NCI-H524 (cell line): ENCODE measurements around the gene SHD.
"Not testable (repeated sequence)": the region's sequence is repeated elsewhere in the genome, so short reads cannot be mapped to it uniquely, and the experiment has no call there.

Source experiments
- DNase-seq, 2 experiments: peaks; one replicate each; lab custom pipeline; 2025; lab: John Stamatoyannopoulos, UW

SHD gene, protein sequence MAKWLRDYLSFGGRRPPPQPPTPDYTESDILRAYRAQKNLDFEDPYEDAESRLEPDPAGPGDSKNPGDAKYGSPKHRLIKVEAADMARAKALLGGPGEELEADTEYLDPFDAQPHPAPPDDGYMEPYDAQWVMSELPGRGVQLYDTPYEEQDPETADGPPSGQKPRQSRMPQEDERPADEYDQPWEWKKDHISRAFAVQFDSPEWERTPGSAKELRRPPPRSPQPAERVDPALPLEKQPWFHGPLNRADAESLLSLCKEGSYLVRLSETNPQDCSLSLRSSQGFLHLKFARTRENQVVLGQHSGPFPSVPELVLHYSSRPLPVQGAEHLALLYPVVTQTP

DNA sequence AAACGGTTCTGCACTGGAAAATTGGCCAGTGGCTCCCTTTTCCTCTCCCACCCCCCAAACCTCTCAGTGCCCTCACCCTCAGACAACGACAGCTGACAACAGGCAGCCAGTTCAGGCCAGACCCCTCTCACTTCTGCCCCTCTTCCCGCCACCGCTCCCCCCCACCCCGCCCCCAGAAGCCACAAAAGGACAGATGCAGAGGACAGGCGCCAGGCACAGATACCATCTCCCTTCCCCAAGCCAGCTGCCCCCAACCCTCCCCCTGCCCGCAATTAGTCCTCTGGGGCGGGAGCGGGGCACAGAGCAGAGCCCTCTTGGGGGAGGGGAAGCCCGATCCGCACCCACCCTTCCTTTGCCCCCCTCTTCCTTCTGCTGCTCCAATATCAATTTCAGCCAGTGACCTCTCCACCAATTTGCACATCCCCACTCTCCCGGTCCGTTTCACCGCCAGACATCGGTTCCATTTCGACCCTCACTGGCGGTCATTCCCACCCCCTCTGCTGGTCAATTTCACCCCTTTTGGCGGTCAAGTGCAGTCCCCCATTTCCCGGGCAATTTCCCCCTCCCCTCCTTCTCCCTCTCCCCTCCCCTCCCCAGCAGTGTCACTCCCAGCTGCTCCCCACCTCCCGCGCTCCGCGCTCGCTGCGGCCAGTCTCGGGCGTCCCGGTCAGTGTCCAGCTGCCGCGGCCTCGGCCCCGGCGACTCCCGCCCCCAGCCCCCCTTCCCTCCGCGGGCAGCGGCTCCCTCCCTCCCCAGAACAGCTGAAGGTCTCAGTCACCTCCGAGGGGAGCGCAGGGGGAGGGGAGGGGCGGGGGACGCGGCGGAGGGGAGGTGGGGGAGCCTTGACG is at the start of gene SHD:
Gene SHD (plus strand): TSS at position 848 of the 848 bp plus-strand sequence. CDS start 798 bp downstream, outside the sequence.
- peak; percentile 45 to 70 for DNase-seq

DNA sequence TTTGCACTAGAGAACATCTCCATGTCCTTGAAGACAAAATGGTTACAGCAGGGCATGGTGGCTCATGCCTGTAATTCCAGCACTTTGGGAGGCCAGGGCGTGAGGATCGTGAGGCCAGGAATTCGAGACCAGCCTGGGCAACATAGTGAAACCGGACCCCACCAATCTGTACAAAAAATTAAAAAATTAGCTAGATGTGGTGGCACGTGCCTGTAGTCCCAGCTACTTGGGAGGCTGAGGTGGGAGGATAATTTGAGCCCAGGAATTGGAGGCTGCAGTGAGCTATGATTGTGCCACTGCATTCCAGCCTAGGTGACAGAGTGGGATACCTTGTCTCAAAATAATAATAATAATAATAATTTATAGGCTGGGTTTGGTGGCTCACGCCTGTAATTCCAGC is 48.8 kb upstream of the SHD start:
- not testable (repeated sequence) for DNase-seq

DNA sequence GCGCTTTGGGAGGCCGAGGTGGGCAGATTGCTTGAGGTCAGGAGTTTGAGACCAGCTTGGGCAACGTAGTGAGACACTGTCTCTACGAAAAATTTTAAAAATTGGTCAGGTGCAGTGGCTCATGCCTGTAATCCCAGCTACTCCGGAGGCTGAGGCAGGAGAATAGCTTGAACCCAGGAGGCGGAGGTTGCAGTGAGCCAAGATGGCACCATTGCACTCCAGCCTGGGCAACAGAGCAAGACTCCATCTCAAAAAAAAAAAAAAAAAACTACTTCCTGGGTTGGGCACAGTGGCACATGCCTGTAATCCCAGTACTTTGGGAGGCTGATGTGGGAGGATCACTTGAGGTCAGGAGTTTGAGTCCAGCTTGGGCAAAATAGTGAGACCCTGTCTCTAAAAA is 47.5 kb upstream of the SHD start:
- not testable (repeated sequence) for DNase-seq

DNA sequence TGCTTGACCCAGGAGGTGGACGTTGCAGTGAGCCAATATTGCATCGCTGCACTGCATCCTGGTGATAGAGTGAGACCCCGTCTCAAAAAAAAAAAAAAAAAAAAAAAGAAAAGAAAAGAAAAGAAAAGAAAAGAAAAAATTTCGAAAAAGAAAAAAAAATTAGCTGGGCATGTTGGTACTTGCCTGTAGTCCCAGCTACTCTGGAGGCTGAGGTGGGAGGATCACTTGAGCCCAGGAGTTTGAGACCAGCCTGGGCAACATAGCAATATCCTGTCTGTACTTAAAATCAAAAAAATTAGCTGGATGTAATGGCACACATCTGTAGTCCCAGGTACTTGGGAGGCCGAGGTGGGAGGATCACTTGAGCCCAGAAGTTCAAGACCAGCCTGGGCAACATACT is 46.9 kb upstream of the SHD start:
- not testable (repeated sequence) for DNase-seq

DNA sequence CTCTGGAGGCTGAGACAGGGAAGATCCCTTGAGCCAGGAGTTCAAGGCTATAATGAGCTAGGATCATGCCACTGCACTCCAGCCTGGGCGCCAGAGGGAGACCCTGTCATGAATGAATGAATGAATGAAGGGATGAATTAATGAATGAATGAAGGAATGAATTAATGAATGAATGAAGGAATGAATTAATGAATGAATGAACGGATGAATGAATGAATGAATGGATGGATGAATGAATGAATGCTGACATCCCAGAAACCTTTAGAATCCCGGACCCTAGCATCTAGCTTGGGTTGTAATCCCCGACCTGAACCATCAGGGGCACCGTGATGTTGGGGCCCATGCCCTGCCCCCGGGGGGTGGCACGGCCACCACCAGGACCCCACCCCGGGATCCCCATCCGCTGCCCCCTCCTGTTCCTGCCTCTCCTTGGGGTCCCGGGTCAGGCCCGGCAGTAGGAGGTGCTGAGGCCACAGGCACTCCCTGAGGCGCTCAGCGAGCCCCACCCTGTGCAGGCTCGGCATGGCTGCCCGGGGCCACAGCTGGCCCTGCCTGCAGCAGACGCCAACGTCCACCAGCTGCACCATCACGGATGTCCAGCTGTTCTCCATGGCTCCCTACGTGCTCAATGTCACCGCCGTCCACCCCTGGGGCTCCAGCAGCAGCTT is 46.3 kb upstream of the SHD start:
- DNase-seq: peak in 1 of 2 experiments; percentile 75

DNA sequence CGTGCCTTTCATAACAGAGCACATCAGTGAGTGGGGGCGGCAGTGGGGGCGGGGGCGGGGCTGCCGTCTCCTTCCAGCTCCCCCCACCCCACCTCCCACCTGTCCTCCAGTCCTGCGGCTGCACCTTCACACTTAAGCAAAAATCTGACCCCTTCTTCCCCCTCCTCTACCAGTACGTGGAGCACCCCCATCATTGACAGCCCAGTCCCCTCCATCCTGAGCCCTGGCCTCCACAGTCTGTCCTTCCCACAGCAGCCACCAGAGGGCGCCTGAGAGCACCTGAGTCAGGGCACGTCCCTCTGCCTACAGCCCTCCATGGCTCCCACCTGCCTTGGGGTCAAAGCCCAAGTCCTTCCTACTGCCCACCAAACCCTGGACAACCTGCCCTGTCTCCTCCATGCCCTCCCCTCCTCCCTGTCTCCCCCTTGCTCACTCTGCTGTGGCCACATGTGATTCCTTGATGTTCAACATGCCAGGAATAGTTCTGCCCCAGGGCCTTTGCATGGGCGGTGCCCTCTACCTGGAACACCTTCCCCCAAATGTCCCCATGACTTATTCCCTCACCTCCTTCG is 45.7 kb upstream of the SHD start:
- DNase-seq: peak; percentile 27 to 77

DNA sequence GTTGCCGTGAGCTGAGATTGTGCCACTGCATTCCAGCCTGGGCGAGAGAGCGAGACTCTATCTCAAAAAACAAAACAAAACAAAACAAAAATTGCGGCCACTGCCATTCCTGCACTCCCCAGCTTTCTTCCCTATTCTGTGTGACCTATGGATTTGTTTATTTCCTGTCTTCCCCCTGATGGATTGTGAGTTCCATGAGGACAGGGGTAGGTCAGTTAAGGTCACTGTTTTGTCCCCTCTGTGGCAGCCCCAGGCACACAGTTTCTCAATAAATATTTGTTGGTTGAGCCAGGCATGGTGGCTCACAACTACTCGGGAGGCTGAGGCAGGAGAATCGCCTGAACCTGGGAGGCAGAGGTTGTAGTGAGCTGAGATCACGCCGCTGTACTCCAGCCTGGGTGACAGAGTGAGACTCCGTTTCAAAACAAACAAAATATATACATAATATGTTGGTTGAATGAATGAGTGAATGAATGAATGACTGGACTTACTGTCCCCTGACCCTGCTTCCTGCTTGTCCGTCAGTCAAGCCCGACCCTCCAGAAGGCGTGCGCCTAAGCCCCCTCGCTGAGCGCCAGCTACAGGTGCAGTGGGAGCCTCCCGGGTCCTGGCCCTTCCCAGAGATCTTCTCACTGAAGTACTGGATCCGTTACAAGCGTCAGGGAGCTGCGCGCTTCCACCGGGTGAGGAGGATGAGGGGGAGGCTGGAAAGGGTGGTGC is 44.8 kb upstream of the SHD start:
- DNase-seq: peak in 1 of 2 experiments; percentile 66

DNA sequence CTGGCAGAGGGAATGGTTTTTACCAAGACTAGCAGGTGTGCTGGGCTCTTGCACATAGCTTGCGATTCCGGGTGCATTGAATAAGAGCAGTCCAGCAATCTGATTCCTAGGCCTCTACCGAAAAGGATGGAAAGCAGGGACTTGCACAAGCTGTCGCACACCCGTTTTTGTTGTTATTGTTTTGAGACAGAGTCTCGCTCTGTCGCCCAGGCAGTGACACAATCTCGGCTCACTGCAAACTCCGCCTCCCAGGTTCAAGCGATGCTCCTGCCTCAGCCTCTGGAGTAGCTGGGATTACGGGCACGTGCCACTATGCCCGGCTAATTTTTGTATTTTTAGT is 44.2 kb upstream of the SHD start:
- no peak for DNase-seq

DNA sequence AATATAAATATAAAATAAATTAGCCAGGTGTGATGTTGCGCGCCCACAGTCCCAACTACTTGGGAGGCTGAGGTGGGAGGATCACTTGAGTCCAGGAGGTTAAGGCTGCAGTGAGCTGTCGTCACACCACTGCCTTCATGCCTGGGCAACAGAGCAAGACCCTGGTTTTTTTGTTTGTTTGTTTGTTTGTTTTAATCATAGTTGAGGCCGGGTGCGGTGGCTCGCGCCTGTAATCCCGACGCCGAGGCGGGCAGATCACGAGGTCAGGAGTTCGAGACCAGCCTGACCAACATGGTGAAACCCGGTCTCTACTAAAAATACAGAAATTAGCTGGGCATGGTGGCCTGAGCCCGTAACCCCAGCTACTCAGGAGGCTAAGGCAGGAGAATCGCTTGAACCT is 41.6 kb upstream of the SHD start:
- not testable (repeated sequence) for DNase-seq

DNA sequence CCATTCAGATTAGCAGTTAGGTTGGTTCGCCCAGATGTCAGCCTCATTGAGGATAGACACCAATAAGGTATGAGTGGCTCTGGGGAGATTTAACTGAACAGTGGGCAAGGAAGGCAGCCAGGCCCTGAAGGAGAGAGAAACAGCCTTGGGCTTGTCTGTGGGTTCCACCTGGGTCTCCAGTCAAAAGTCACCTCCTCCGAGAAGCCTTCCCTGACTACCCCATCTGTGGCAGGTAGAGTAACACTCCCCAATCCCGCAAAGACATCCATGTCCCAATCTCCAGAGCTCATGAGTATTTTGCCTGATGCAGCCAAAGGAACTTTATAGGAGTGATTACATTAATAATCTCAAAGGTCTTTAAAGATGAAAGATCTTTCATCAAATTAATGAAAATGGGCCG is 40.2 kb upstream of the SHD start:
- DNase-seq: peak in 1 of 2 experiments; percentile 27

DNA sequence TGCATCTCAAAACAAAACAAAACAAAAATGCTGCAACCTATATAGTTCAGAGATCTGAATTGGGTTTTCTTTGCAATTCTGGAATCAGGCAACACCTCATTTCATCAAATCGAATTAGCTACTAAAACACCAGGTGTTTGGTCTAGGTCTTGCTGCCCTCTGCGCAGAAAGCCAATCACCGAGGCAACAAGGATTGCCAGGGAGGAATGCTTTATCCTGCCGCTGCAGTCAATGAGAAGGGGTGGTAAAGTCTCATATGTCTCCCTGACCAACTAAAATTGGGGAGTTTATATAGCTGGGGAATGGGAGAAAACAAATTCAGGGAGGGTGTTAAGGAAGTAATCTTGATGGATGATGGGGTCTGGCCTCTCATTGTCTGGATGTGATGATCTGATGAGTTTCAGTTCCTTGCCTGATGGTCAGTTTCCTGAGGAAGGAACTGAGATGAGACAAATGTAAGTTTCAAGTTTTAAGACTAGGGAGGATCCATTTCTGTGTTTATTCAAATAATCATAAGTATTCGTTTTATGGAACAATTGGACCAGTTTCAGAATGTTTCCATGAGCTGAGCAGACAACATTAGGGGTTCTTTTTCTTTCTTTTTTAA is 37.1 kb upstream of the SHD start:
- no peak for DNase-seq

DNA sequence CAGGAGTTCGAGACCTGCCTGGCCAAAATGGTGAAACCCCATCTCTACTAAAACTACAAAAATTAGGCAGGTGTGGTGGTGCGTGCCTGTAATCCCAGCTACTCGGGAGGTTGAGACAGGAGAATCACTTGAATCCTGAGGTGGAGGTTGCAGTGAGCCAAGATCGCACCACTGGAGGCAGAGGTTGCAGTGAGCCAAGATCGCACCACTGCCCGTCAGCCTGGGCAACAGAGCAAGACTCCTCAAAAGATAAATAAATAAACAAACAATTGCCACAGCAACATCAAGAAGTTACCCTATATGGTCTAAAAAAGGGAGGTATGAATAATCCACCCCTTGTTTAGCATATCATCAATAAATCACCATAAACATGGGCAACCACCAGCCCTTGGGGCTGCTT is 33.1 kb upstream of the SHD start:
- not testable (repeated sequence) for DNase-seq

DNA sequence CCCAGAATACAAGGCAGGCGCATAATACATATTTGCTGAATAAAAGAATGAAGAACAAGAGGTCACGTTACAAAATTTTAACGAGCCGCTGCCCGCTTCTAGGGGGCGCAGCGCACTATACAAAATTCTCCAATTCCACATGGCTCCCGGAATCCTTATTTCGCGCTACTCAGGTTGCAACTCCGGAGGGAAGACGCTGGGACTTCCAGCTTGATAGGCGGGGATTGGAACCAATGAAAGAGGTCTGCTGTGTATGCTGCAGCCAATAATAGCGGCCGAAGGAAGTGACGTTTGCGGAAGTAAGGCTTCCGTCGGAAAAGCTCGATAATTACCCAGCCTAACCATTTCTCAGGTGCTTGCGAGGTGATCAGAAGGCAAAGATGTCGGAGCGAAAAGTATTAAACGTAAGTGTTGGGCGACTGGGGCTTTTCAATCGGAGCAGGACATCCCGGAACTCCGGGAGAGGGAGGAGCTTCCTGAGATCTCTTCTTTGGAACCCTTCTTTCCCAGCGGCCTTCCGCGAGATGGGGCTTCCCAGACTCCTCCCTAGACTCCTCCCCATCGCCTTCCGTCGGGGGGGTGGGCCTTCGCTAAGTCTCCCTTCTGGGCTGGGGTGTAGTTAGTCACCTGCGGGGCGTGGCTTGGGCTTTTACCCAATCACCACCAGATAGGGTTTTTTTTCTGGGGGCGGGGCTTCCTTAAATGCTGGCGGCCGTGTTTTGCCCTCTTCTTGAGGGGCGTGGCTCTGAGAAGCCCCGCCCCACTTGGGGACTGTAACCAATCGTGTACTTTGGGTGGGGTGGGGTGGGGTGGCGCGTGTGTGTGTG is 32.1 kb upstream of the SHD start, which contains the start of gene YJU2:
Gene YJU2 (plus strand): TSS at position 314 of the 827 bp plus-strand sequence. CDS start 67 bp downstream, at position 381.
- peak; percentile 100 for DNase-seq

DNA sequence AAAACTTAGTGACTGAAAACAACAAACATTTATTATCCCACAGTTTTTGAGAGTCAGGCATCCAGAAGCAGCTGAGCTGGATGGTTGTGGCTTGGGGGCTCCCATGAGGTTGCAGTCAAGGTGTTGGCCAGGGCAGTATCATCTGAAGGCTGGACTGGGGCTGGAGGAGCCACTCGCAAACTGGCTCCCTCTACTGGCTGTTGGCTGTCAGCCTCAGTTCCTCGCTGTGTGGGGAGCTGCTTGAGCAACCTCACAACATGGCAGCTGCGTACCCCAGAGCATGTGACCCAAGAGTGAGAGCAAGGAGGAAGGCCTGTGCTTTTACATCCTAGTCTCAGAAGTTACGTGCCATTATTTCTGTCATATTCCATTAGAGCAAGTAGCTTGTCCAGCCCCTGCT is 22.5 kb upstream of the SHD start:
- no peak for DNase-seq

DNA sequence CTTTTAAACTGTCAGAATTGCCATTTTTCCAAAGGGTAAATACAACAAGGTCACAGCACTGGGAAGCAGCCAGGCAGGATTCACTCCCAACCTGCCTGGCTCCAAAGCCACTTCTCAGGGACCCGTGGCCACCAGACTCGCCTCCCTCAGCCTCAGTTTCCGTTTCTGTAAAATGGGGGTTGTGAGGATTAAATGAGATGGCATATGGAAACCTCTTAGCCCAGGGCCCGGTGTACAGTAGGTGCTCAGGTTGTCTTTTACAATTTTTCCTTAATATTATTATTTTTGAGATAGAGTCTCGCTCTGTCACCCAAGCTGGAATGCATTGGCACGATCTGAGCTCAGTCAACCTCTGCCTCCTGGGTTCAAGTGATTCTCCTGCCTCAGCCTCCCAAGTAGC is 22.0 kb upstream of the SHD start:
- no peak for DNase-seq

DNA sequence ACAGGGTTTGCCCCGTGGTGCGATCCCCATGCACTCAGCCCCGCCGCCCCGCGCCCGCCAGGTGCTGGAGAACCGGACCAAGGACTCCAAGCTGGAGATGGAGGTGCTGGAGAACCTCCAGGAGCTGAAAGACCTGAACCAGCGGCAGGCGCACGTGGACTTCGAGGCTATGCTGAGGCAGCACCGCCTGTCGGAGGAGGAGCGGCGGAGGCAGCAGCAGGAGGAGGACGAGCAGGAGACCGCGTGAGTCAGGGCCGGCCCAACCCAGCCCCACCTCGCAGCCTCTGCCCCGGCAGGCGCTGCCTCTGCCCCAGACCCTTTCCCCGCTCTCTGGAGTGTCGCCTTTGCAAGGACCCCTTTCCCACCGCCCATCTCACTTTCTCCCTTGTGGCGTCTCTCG is 20.9 kb upstream of the SHD start:
- no peak for DNase-seq

DNA sequence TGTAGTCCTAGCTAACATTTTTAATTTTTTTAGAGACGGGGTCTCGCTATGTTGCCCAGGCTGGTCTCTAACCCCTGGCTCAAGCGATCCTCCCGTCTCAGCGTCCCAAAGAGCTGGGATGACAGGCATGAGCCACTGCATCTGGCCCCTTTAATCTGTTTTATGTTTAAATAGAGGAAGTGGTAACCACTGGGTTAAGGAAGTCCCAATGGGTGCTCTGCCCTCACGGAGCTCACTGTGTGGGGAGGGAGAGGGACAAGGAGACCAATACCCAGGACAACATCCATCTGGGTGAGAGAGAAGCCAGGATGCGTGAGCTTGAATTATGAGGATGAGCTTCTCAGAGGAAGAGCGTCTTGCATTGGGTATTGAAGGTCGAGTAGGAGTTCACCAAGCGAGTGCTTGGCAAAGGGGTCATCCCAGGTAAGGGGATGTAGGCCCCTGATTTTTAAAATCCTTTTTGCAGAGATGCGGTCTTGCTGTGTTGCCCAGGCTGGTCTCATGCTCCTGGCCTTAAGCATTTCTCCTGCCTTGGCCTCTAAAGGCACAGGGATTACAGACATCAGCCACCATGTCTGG is 18.4 kb upstream of the SHD start:
- DNase-seq: no peak

DNA sequence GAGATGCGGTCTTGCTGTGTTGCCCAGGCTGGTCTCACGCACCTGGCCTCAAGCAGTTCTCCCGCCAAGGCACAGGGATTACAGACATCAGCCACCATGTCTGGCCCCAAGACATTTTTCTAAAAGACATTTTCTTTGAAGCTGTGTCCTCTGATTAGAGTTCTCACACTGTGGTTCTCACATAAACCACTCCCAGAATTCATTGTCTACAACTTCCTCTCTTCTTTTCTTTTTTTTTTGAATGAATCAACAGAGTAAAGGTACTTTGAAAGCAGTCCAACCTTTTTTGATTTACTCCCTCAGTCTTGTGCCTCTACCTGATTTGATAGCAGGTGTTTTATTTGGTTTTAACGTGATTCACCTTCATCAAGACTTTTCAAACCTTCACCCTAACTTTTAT is 14.3 kb upstream of the SHD start:
- DNase-seq: no peak

DNA sequence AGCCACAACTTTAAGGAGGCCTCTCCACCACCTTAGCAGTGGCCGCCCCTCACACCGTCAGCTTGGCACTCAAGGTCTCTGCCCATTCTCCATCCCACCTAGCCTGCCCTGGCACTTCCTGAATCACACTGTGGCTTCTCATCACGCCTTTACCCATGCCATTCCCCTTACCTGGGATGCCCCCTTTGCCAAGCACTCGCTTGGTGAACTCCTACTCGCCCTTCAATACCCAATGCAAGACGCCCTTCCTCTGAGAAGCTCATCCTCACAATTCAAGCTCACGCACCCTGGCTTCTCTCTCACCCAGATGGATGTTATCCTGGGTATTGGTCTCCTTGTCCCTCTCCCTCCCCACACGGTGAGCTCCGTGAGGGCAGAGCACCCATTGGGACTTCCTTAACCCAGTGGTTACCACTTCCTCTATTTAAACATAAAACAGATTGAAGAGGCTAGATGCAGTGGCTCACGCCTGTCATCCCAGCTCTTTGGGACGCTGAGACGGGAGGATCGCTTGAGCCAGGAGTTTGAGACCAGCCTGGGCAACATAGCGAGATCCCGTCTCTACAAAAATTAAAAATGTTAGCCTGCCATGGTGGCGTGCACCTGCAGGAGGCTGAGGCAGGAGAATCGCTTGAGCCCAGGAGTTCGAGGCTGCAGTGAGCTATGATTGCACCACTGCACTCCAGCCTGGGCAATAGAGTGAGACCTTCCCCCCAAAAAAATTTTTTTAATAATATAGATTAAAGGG is 12.6 kb upstream of the SHD start:
- no peak for DNase-seq
